SK-N-SH (cell line): ENCODE measurements around the gene NCKAP5. TPM values are rescaled to one million over a fixed set of nuclear protein-coding genes. Genes with fewer than 3 reads are reported as not detected.

Experiments used
- CTCF ChIA-PET: fragments of 300-600, 350-600 bp; formaldehyde crosslinking; extraction: SDS; loops from one replicate; lab custom pipeline; 2021; lab: Yijun Ruan, JAX
- POLR2A ChIA-PET: fragments of 350-600 bp; sonication (Branson Sonifier 250); formaldehyde crosslinking; extraction: SDS; loops from one replicate; lab custom pipeline; 2020; ENCODE audit warnings: antibody characterized with exemption, inconsistent platforms; lab: Yijun Ruan, JAX
- DNase-seq: peaks from one replicate; pipeline ENCODE4 v3.0.0; 2012
- H2AFZ ChIP-seq: fragments of 200-600 bp; sonication (generic); 2 replicates; pipeline ENCODE4 v1.8.1; 2016; ENCODE audit warnings: antibody characterized with exemption, mild to moderate bottlenecking, low read depth
- H3F3A ChIP-seq: fragments of 200-600 bp; sonication (generic); replicated peaks from 2 replicates; pipeline ENCODE3; 2016; ENCODE audit warnings: antibody characterized with exemption, mild to moderate bottlenecking; ENCODE audit not compliant: insufficient read depth
- H3K27ac ChIP-seq, 2 experiments: fragments of 200-500 bp in 1 of 2; fragments of 200-600 bp in 1 of 2; sonication (Bioruptor generic) in 1 of 2; sonication (generic), shearing (Covaris generic) in 1 of 2; 2 replicates each; pipeline versions ENCODE4 v1.5.1 to v1.6.1; 2014 to 2016; ENCODE audit warnings: low read depth in 2 of 2, inconsistent platforms in 1 of 2, low read length in 1 of 2, mild to moderate bottlenecking in 1 of 2, mixed read lengths in 1 of 2
- H3K27me3 ChIP-seq: fragments of 200-600 bp; sonication (generic), shearing (Covaris generic); 2 replicates; pipeline ENCODE4 v1.6.1; 2016; ENCODE audit warnings: mixed run types; ENCODE audit not compliant: insufficient read depth
- H3K36me3 ChIP-seq, 2 experiments: fragments of 200-500 bp in 1 of 2; fragments of 200-600 bp in 1 of 2; sonication (Bioruptor generic) in 1 of 2; sonication (generic) in 1 of 2; replicated peaks in 1 of 2; 2 replicates each; pipeline versions ENCODE3 to v1.5.1; 2014 to 2016; ENCODE audit warnings: low read length in 1 of 2, mild to moderate bottlenecking in 1 of 2; ENCODE audit not compliant: insufficient read depth in 2 of 2, control insufficient read depth in 1 of 2
- H3K4me1 ChIP-seq, 2 experiments: fragments of 200-500 bp in 1 of 2; fragments of 200-600 bp in 1 of 2; sonication (Bioruptor generic) in 1 of 2; sonication (generic), shearing (Covaris generic) in 1 of 2; 2 replicates each; pipeline versions ENCODE4 v1.5.1 to v1.6.1; 2014 to 2016; ENCODE audit warnings: low read depth in 1 of 2, low read length in 1 of 2, mixed run types in 1 of 2; ENCODE audit not compliant: insufficient read depth in 2 of 2, control insufficient read depth in 1 of 2
- H3K4me2 ChIP-seq: fragments of 200-600 bp; sonication (generic), shearing (Covaris generic); 2 replicates; pipeline ENCODE4 v1.6.1; 2017; ENCODE audit warnings: mixed run types
- H3K4me3 ChIP-seq, 2 experiments: fragments of 200-500 bp in 1 of 2; fragments of 200-600 bp in 1 of 2; sonication (Bioruptor generic) in 1 of 2; sonication (generic), shearing (Covaris generic) in 1 of 2; 2 replicates each; pipeline versions ENCODE4 v1.5.1 to v1.8.1; 2014 to 2016; ENCODE audit warnings: low read depth in 2 of 2, inconsistent platforms in 1 of 2, low read length in 1 of 2, mild to moderate bottlenecking in 1 of 2, mixed read lengths in 1 of 2, moderate library complexity in 1 of 2
- H3K79me2 ChIP-seq: fragments of 200-600 bp; sonication (generic); 2 replicates; pipeline ENCODE4 v1.8.1; 2017; ENCODE audit warnings: mild to moderate bottlenecking; ENCODE audit not compliant: insufficient read depth
- H3K9ac ChIP-seq: fragments of 200-600 bp; sonication (generic); 2 replicates; pipeline ENCODE4 v1.6.1; 2017; ENCODE audit warnings: mixed run types
- H3K9me2 ChIP-seq: fragments of 200-600 bp; sonication (generic); 2 replicates; pipeline ENCODE4 v1.6.1; 2017; ENCODE audit warnings: mixed run types
- H3K9me3 ChIP-seq: fragments of 200-600 bp; sonication (generic); 2 replicates; pipeline ENCODE4 v1.6.1; 2017; ENCODE audit warnings: mixed run types, mild to moderate bottlenecking, moderate library complexity
- H4K20me1 ChIP-seq: fragments of 200-600 bp; sonication (generic); 2 replicates; pipeline ENCODE4 v1.6.1; 2017; ENCODE audit warnings: mild to moderate bottlenecking, mixed run types; ENCODE audit not compliant: insufficient read depth
- ELF1 ChIP-seq: IDR thresholded peaks from 2 replicates; pipeline ENCODE4 v1.4.0; 2012
- EP300 ChIP-seq, 2 experiments: IDR thresholded peaks; 2 replicates each; pipeline versions ENCODE4 v1.4.0 to v1.6.1; 2012; ENCODE audit warnings: borderline replicate concordance in 1 of 2, low read depth in 1 of 2, low read length in 1 of 2
- EZH2phosphoT487 ChIP-seq: fragments of 200-600 bp; sonication (generic); IDR thresholded peaks from 2 replicates; pipeline ENCODE4 v1.6.1; 2017; ENCODE audit warnings: low read depth, mixed run types, mild to moderate bottlenecking, antibody characterized with exemption, moderate library complexity, borderline replicate concordance
- FOSL2 ChIP-seq: IDR thresholded peaks from 2 replicates; pipeline ENCODE4 v1.4.0; 2012; ENCODE audit warnings: low read depth, mild to moderate bottlenecking, moderate library complexity, borderline replicate concordance
- FOXJ3 ChIP-seq: sonication (generic); formaldehyde crosslinking; IDR thresholded peaks from 2 replicates; pipeline ENCODE4 v1.5.1; 2020; ENCODE audit warnings: mild to moderate bottlenecking, missing genetic modification reagents
- GABPA ChIP-seq: IDR thresholded peaks from 2 replicates; pipeline ENCODE4 v1.4.0; 2012; ENCODE audit warnings: low read depth, mild to moderate bottlenecking
- MAX ChIP-seq: IDR thresholded peaks from 2 replicates; pipeline ENCODE4 v1.4.0; 2012; ENCODE audit warnings: low read depth
- MEF2A ChIP-seq: IDR thresholded peaks from 2 replicates; pipeline ENCODE4 v1.4.0; 2012; ENCODE audit warnings: low read depth, borderline replicate concordance
- NFIC ChIP-seq: IDR thresholded peaks from 2 replicates; pipeline ENCODE4 v1.4.0; 2012; ENCODE audit warnings: borderline replicate concordance
- RAD21 ChIP-seq: IDR thresholded peaks from 2 replicates; pipeline ENCODE4 v1.6.1; 2012; ENCODE audit warnings: mild to moderate bottlenecking, low read length
- RFX5 ChIP-seq: IDR thresholded peaks from 2 replicates; pipeline ENCODE4 v1.6.1; 2012; ENCODE audit warnings: mild to moderate bottlenecking, improper control_type of control experiment, low read length
- RXRA ChIP-seq: IDR thresholded peaks from 2 replicates; pipeline ENCODE4 v1.4.0; 2012; ENCODE audit warnings: low read depth, mild to moderate bottlenecking, borderline replicate concordance
- TAF1 ChIP-seq: IDR thresholded peaks from 2 replicates; pipeline ENCODE4 v1.6.1; 2012; ENCODE audit warnings: low read depth, mild to moderate bottlenecking, low read length, moderate library complexity, borderline replicate concordance
- TCF12 ChIP-seq: IDR thresholded peaks from 2 replicates; pipeline ENCODE4 v1.4.0; 2012
- WGBS: methylation state at CpG from one replicate; pipeline ENCODE4 v1.1.6; 2017; ENCODE audit warnings: low lambda C conversion rate; 5-methylcytosine and 5-hydroxymethylcytosine counted together
- polyA plus RNA-seq, 3 experiments: library from polyadenylated mRNA; depleted of rRNA; stranded (reverse); fragments of >200 nt; gene quantifications; 2 replicates each; pipeline ENCODE4 v1.2.3, GENCODE V29; 2012
- TF ChIP-seq, protein P1 (sequence below): fragments of 150-350 bp; IDR thresholded peaks from 2 replicates; pipeline ENCODE4 v1.6.1; 2017; ENCODE audit warnings: antibody characterized with exemption, low read length, low read depth, borderline replicate concordance
- TF ChIP-seq, protein P2 (sequence below): IDR thresholded peaks from 2 replicates; pipeline ENCODE4 v1.6.1; 2012; ENCODE audit warnings: mild to moderate bottlenecking, low read depth, low read length, moderate library complexity

Gene NCKAP5
- polyA plus RNA-seq, 1 of the 3 experiments (the other 2 are of a cell fraction), result 0.02 TPM

GRCh38 chr2:133369901-133370658 is 198.2 kb downstream of the NCKAP5 start:
- no peaks in the 10 kb centered on the region for H3K9me3 ChIP-seq
- no peaks in the 10 kb centered on the region for H3K4me1 ChIP-seq
- no peak overlapping the region for H3K27ac ChIP-seq
- no peak overlapping the region for H2AFZ ChIP-seq
- H3K9ac ChIP-seq, result no peak overlapping the region
- no peaks in the 10 kb centered on the region for H3K27me3 ChIP-seq
- no peak for DNase-seq
- ChIA-PET CTCF (no interaction called here), POLR2A (no interaction called here)
- no peaks in the 10 kb centered on the region for H4K20me1 ChIP-seq
- TF ChIP-seq FOXJ3 (CRISPR knock-in tag), result no peak
- TF ChIP-seq ELF1, result no peak
- TF ChIP-seq RAD21, result no peak
- no peak for TF ChIP-seq NFIC
- TF ChIP-seq EP300 (IDR thresholded peaks at IDR 0.05; ENCODE audit: borderline replicate concordance in 1 of 2, low read depth in 1 of 2, low read length in 1 of 2), result no peak
- TF ChIP-seq MEF2A, result no peak
- no peak for TF ChIP-seq GABPA
- TF ChIP-seq RXRA, result no peak
- TF ChIP-seq, protein P1, sequence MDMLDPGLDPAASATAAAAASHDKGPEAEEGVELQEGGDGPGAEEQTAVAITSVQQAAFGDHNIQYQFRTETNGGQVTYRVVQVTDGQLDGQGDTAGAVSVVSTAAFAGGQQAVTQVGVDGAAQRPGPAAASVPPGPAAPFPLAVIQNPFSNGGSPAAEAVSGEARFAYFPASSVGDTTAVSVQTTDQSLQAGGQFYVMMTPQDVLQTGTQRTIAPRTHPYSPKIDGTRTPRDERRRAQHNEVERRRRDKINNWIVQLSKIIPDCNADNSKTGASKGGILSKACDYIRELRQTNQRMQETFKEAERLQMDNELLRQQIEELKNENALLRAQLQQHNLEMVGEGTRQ, result no peak
- TF ChIP-seq, protein P2, sequence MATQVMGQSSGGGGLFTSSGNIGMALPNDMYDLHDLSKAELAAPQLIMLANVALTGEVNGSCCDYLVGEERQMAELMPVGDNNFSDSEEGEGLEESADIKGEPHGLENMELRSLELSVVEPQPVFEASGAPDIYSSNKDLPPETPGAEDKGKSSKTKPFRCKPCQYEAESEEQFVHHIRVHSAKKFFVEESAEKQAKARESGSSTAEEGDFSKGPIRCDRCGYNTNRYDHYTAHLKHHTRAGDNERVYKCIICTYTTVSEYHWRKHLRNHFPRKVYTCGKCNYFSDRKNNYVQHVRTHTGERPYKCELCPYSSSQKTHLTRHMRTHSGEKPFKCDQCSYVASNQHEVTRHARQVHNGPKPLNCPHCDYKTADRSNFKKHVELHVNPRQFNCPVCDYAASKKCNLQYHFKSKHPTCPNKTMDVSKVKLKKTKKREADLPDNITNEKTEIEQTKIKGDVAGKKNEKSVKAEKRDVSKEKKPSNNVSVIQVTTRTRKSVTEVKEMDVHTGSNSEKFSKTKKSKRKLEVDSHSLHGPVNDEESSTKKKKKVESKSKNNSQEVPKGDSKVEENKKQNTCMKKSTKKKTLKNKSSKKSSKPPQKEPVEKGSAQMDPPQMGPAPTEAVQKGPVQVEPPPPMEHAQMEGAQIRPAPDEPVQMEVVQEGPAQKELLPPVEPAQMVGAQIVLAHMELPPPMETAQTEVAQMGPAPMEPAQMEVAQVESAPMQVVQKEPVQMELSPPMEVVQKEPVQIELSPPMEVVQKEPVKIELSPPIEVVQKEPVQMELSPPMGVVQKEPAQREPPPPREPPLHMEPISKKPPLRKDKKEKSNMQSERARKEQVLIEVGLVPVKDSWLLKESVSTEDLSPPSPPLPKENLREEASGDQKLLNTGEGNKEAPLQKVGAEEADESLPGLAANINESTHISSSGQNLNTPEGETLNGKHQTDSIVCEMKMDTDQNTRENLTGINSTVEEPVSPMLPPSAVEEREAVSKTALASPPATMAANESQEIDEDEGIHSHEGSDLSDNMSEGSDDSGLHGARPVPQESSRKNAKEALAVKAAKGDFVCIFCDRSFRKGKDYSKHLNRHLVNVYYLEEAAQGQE, result no peak
- no peak for TF ChIP-seq RFX5
- no peak for TF ChIP-seq MAX
- no peak for TF ChIP-seq TAF1
- TF ChIP-seq EZH2phosphoT487, result no peak
- no peak for TF ChIP-seq TCF12
- TF ChIP-seq FOSL2, result no peak
- no peaks in the 10 kb centered on the region for H3K79me2 ChIP-seq
- no peak overlapping the region for H3K4me2 ChIP-seq
- H3K4me3 ChIP-seq, result no peak overlapping the region
- WGBS, result 49% methylated on average over 3 of the region's 3 CpGs
- H3K36me3 ChIP-seq, result no peaks in the 10 kb centered on the region
- no peaks in the 10 kb centered on the region for H3K9me2 ChIP-seq
- H3F3A ChIP-seq, result no peaks in the 10 kb centered on the region
